ENCODE measurements around the gene KCTD15.

KCTD15 gene

GRCh38 chr19:33796164-33796875 lies at the start of gene KCTD15:
KCTD15 (plus strand) TSS chr19:33796870; CDS start chr19:33800455, 3,585 bp downstream.
- DNase-seq = no peak

GRCh38 chr19:33747273-33747672 lies 49.4 kb upstream of the KCTD15 start:
- DNase-seq = no peak

GRCh38 chr19:33748231-33748630 lies 48.4 kb upstream of the KCTD15 start:
- DNase-seq = no peak

GRCh38 chr19:33749016-33749415 lies 47.7 kb upstream of the KCTD15 start:
- no peak for DNase-seq

- no peak for DNase-seq
Measured at GRCh38 chr19:33749619-33750175, 47.0 kb upstream of the KCTD15 start.

- DNase-seq = peak; percentile 70
Measured at GRCh38 chr19:33750587-33751435, 45.9 kb upstream of the KCTD15 start.

- no peak for DNase-seq
Measured at GRCh38 chr19:33751436-33751770, 45.3 kb upstream of the KCTD15 start.

- DNase-seq = no peak
Measured at GRCh38 chr19:33752018-33752800, 44.5 kb upstream of the KCTD15 start.

GRCh38 chr19:33752945-33753344 lies 43.7 kb upstream of the KCTD15 start:
- DNase-seq = no peak

GRCh38 chr19:33754361-33754760 lies 42.3 kb upstream of the KCTD15 start:
- no peak for DNase-seq

GRCh38 chr19:33755099-33756035 lies 41.3 kb upstream of the KCTD15 start:
- no peak for DNase-seq

- no peak for DNase-seq
Measured at GRCh38 chr19:33756177-33756576, 40.5 kb upstream of the KCTD15 start.

GRCh38 chr19:33758541-33759013 lies 38.1 kb upstream of the KCTD15 start:
- DNase-seq = no peak

GRCh38 chr19:33759356-33759755 lies 37.3 kb upstream of the KCTD15 start:
- no peak for DNase-seq

- no peak for DNase-seq
Measured at GRCh38 chr19:33763633-33764371, 32.9 kb upstream of the KCTD15 start.

GRCh38 chr19:33766623-33767022 lies 30.0 kb upstream of the KCTD15 start:
- no peak for DNase-seq

- no peak for DNase-seq
Measured at GRCh38 chr19:33767898-33768413, 28.7 kb upstream of the KCTD15 start.

GRCh38 chr19:33769208-33769607 lies 27.5 kb upstream of the KCTD15 start:
- DNase-seq = no peak

- no peak for DNase-seq
Measured at GRCh38 chr19:33770107-33770506, 26.6 kb upstream of the KCTD15 start.

GRCh38 chr19:33771384-33772101 lies 25.1 kb upstream of the KCTD15 start:
- peak; percentile 62 for DNase-seq

All from NCI-H1694 (cell line).